Hematopoietic multipotent progenitor cell treated with erythropoietin and hydrocortisone succinate and interleukin-3 and kit ligand, for 6 days (in vitro differentiated cells): Measurements from ENCODE around the gene GAS5.
"Not testable (repeated sequence)": the region's sequence is repeated elsewhere in the genome, so short reads cannot be mapped to it uniquely, and the experiment has no call there.

Source experiments
- DNase-seq: peaks from one replicate; pipeline ENCODE4 v3.0.0-alpha.2; 2015

The GAS5 gene

DNA sequence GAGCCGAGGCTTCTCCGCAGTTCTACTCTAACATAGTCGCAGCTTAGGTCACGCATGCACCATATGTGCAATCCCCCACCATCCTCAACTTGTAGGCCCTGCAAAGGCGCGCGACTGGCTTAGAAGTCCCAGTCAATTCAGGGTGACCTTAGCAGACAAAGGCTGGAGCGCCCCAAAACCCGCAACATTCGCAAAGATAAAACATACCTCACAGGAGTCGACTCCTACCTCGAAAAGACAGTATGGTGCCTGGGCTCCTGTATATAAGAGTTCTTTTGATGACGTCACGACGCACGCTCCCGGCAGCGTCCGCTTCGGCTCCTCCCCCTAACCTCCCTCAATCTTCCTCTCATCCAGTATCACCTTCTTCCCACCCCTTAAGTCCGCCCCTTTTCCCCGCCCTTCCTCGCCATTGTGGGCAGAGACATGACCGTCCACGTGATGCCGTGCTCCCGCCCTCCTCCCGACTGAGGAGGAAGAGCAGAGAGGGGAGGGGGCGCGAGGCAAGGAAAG is at the start of gene GAS5:
GAS5 (minus strand) TSS at position 237 of the 513 bp plus-strand sequence.
- peak; percentile 100 for DNase-seq

- no peak for DNase-seq
These were observed 49.4 kb upstream of the GAS5 start, which contains the start of gene SERPINC1 for GRCh38 chr1:173917149-173917548. Gene SERPINC1, minus strand, starts transcription at chr1:173917327. Its CDS starts 68 bp downstream, at chr1:173917259.

DNA sequence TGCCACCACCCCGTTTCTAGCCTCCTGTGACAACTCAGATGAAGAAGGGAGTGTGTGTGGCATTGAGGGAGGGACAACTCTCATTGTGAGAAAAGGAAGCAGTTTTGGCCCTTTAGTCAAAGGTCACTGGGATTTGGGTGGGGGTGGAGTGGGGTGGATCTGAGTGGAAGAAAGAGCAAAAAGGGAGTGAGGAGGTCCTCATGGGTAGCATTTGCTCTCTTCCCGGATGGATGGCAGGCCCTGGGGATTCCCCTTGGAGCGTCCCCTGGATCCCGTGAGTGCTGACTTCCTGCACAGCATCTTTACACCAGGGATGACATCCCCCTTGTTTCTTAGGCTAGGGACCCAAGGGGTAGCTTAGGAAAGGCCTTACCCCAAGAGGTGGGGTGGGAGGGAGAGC is 48.9 kb upstream of the GAS5 start:
- DNase-seq = no peak

GRCh38 chr1:173915596-173915995 is 47.8 kb upstream of the GAS5 start:
- DNase-seq = no peak

DNA sequence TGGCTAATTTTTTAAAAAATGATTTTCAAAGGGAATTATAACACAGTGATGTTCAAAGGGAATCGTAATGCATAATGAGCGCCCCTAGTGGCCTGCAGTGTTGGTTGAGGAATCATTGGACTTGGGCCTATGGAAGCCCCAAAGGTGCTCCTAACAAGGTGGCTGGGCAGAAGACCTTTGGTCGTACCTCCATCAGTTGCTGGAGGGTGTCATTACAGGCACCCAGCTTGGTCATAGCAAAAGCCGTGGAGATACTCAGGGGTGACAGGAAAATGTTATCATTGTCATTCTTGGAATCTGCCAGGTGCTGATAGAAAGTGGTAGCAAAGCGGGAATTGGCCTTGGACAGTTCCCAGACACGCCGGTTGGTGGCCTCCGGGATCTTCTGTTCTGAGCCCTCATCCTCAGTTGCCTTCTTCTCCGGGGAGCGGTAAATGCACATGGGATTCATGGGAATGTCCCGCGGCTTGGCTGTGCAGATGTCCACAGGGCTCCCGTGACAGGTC is 46.6 kb upstream of the GAS5 start:
- DNase-seq = peak; percentile 81

- no peak for DNase-seq
These were observed 45.3 kb upstream of the GAS5 start for GRCh38 chr1:173913111-173913510.

DNA sequence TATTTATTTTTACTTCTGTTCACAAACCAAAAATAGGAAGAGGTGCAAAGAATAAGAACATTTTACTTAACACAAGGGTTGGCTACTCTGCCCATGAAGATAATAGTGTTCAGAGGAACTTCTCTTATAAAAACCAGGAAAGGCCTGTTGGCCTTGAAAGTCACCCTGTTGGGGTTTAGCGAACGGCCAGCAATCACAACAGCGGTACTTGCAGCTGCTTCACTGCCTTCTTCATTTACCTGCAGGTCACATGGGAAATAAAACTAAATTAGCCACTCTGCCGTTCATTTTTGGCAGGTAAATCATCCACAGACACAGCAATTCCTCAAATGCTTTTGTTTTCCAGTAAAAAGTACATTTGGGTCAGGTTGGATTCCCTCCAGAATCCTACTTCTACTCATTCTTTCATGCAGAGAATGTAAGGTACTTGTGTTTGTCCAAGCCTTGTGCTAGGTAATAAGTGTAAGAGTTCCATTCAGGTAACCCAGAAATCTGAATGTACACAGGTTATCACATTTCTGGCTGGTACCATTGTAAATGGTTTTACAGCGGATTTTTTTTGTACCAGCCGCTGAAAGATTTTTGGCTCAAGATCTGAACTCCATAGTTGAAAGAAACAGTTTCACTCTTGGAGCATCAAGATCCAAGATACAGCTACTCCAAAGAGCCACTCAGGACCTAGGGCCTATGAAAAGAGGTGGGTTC is 36.2 kb upstream of the GAS5 start:
- no peak for DNase-seq

DNA sequence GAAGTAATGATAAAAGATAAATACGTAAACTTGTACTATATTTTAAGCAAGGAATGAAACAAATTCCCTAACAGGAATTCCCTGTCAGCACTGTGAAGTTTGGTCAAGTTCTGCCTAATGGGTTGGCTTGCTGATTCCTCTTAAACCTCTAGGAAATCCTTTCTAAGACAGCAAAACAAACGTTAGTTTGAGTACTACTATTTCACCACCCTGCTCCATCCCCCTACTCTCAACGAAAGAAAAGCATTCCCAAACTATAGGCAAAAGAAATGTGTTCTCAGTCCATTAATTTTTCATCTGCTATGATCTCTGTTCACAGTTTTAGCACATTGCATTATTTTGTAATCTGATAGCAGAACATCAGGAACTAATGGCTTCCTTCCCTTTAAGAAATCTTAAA is 33.2 kb upstream of the GAS5 start:
- no peak for DNase-seq

DNA sequence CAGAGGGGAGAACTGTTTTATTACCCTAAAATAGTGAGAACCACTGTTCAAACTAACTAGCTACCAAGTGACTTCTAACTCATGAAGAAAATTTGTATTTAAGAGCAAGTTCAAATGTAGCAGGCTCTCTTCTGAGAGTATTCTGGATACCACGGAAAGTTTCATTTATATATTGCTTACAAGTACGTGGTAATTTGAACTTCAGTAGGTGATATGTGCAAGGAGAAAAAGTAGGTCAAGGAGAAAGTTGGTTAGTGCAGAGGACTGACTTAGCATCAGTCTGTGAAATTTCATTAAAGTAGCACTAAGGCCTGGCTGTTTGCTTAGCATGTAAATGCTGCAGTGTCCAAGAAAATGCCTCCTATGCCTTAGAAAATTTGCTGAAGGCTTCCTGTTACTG is 32.6 kb upstream of the GAS5 start:
- DNase-seq = no peak

DNA sequence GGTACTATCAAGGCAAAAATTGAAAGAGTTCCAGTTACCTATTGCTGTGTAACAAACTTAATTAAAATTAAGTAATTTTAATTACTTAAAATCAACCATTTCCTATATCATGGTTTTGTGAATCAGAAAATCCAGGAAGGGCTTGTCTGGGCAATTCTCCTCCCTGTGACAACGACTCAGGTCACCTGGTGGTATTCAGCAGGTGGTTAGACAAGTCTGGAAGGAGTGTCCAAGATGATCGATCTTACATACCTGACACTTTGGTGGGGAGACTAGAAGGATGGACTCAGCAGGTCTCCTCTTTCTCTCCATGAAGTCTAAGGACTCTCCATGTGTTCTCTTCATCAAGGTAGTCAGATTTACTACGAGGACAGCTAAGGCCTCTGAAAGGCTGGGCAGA is 26.4 kb upstream of the GAS5 start:
- no peak for DNase-seq

DNA sequence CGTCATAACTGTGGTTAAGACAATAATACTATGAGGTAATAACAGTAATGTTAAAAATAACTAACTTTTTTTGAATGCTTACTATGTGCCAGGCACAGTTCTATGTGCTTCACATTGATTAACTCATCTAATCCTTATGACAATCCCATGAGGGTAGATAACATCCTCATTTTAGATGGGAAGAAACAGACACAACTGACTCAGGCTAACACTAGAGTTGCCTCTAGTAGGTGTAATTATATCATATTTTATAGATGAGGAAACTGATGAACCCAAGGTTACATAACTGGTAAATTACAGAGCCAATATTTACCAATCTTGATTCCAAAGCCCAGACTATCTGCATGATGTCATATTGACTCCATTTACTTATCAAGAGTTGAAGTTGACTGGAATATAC is 25.8 kb upstream of the GAS5 start:
- no peak for DNase-seq

DNA sequence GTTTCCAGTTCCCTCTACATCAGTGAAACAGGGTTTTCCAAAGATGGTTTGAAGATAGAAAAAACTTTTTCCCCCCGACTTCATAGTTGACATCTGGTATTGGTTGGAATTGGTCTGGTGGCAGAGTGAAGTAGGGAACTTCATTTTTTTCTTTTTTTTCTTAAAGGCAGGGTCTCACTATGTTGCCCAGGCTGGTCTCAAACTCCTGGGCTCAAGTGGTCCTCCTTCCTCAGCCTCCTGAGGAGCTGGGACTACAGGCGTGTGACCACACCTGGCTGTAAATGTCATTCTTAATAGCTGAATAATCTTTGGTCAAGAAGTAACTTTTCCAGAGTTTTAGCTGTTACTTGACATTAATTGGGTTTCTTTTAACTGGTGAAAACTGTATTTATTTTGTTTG is 22.1 kb upstream of the GAS5 start:
- no peak for DNase-seq

- no peak for DNase-seq
These were observed 21.0 kb upstream of the GAS5 start for GRCh38 chr1:173888749-173889148.

GRCh38 chr1:173887627-173888026 is 19.8 kb upstream of the GAS5 start:
- DNase-seq = no peak

DNA sequence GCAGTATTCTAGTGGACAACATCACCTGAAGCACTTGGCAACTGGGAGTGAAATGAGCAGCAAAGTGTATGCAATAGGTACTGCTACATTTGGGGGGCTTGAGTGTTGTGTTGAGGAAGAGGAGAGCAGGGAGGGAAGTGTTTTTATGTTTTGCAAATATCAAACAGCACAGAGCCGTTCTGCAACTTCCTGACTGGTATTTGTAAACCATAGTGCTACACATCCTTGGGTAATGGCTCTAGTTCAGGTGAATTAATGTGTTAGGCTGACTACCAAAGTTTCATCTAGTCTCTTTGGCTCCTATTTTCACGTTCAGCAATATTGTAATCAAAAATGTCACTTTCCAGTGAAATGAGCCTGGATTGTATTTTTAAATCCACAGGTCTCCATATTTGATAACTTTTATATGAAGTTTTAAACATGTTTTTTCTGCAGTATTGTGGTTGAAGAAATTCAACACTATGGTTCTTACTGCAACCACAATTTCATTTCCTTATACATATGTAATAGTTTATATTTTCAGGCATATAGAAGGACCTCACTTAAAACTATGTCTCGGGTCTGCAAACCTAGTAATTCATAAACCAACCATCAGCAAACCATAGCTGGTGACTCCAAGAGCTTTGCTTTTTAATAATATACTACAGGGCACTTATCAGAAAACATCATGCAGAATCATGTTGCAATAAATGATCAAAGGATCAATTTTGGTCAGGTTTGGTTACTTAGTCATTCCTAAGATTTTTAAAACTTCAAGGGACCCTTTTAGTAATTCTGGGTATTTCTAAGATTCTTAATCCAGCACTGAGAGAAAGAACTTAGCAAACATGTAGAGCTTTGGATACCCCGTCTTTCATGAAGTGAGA is 19.2 kb upstream of the GAS5 start:
- DNase-seq = no peak

DNA sequence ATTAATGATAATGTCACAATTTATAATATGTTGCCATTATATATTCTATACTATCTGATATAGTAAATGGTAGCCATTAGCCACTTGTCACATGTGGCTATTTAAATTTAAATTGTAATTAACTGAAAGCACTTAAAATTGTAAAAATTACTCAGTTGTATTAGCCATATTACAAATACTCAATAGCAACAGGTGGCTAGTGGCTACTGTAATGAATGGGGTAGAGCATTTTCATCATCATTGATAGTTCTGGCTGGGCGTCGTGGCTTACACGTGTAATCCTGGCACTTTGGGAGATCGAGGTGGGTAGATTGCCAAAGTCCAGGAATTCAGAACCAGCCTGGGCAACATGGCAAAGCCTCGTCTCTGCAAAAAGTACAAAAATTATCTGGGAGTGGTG is 16.9 kb upstream of the GAS5 start:
- DNase-seq = no peak

DNA sequence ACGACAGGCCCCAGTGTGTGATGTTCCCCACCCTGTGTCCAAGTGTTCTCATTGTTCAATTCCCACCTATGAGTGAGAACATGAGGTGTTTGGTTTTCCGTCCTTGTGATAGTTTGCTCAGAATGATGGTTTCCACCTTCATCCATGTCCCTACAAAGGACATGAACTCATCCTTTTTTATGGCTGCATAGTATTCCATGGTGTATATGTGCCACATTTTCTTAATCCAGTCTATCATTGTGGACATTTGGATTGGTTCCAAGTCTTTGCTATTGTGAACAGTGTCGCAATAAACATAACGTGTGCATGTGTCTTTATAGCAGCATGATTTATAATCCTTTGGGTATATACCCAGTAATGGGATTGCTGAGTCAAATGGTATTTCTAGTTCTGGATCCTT is 13.3 kb upstream of the GAS5 start:
- DNase-seq = not testable (repeated sequence)

- DNase-seq = no peak
These were observed 10.5 kb upstream of the GAS5 start for GRCh38 chr1:173878251-173878650.

DNA sequence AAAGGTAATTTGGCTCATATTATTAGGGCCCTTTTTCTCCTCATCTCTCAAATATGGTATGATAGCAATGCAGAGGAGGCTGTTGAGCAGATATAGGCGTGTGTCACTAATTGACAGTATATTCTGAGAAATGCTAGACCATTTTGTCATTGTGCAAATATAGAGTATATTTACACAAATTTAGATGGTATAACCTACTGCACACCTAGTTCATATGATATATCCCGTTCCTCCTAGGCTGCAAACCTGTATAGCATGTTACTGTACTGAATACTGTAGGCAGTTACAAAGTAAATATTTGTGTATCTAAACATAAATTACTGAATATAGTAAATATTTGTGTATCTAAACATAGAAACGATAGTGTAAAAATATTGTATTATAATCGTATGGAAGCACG is 8.9 kb upstream of the GAS5 start:
- no peak for DNase-seq

DNA sequence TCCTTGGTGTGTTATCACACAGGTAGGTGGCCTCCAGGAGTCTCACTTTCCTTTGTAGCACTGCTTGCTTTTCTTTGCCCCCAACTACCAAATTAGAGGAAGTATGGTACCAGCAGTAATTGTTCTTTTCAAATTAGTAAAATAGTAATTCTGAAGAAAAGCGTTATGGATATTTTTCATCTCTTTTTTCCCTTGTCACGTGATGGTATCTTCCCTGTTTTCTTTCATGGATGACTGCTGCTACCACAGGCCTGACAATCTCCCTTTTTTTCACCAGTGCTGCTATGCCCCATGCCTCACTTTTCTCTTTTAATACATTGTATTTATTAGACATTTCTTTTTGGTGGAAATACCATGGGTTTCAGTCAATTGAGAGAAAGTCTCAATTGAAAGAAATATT is 3.7 kb upstream of the GAS5 start:
- DNase-seq = no peak

GRCh38 chr1:173871091-173871490 is 3.3 kb upstream of the GAS5 start:
- peak; percentile 40 for DNase-seq

DNA sequence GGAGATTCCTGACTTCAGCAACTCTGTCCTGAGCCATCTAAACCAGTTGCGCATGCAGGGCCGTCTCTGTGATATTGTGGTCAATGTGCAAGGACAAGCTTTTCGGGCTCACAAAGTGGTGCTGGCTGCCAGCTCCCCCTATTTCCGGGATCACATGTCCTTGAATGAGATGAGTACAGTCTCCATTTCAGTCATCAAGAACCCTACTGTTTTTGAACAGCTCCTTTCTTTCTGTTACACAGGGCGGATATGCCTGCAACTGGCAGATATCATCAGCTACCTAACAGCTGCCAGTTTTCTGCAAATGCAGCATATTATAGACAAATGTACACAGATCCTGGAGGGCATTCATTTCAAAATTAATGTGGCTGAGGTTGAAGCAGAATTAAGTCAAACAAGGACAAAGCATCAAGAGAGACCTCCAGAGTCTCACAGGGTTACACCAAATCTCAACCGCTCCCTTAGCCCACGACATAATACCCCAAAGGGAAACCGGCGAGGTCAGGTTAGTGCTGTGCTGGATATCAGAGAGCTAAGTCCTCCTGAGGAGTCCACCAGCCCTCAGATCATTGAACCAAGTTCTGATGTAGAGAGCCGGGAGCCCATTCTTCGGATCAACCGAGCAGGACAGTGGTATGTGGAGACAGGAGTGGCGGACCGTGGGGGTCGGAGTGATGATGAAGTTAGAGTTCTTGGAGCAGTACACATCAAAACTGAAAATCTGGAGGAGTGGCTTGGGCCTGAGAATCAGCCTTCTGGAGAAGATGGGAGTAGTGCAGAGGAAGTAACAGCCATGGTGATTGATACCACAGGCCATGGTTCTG is 2.7 kb upstream of the GAS5 start:
- peak; percentile 87 for DNase-seq

DNA sequence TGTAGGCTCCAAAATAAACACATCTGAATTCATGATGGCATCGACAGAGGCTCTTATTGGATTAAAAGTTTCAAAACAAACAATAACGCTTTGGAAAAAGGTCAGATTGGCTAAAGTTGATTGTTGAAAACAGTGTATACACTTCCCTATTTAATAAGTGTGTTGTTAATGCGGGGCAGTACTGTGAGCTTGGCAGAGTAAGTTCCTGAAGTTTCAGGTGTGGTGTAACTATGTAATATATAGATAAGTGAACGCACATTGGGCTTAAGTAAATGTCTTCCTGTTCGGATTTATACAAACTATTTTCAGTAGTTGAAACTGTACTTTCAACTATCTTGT is 1.2 kb upstream of the GAS5 start:
- peak; percentile 46 for DNase-seq
